HepG2 (cell line): ENCODE measurements around the gene LDB3. TPM values are rescaled to one million over a fixed set of nuclear protein-coding genes. Genes with fewer than 3 reads are reported as not detected.

Source experiments
- ATAC-seq: fragments of 200-7000 bp; cut with Tn5 transposase; 3 replicates; pipeline ENCODE4 v1.9.1; 2020; ENCODE audit warnings: mild to moderate bottlenecking, moderate library complexity
- BruUV-seq: library from RNA; stranded (reverse); fragments of 400-500 nt; replicated peaks from 2 replicates; lab custom pipeline; 2021; lab: Mats Ljungman, UMichigan
- CTCF ChIA-PET: fragments of 300-600 bp; formaldehyde crosslinking; extraction: SDS; loops from one replicate; lab custom pipeline; 2021; ENCODE audit warnings: low total read pairs, inconsistent platforms, low intra/inter-chr PET ratio; lab: Yijun Ruan, JAX
- POLR2A ChIA-PET: fragments of 350-600 bp; sonication (Branson Sonifier 250); formaldehyde crosslinking; loops from one replicate; lab custom pipeline; 2020; ENCODE audit warnings: antibody characterized with exemption, inconsistent platforms; lab: Yijun Ruan, JAX
- DNase-seq: peaks from one replicate; pipeline ENCODE4 v3.0.0-alpha.2; 2015; ENCODE audit warnings: low spot score
- FAIRE-seq: peaks from 3 replicates; lab custom pipeline; 2011; peaks lifted over from hg19 to GRCh38; lab: Jason Lieb, UNC
- H2AFZ ChIP-seq: one replicate; pipeline ENCODE4 v1.6.1; 2011; ENCODE audit warnings: low read length, inconsistent platforms
- H3K27ac ChIP-seq: fragments of 300-600 bp; 3 replicates; pipeline ENCODE4 v1.8.0; 2011; ENCODE audit warnings: mixed run types, mild to moderate bottlenecking, mixed read lengths, low read length, inconsistent platforms; ENCODE audit not compliant: insufficient read depth; ENCODE audit errors: extremely low read length
- H3K27me3 ChIP-seq, 2 experiments: fragments of 200-600 bp in 1 of 2; 2 replicates in 1 of 2; 3 replicates in 1 of 2; pipeline versions ENCODE4 v1.6.0 to v1.8.0; 2011; ENCODE audit warnings: low read length in 2 of 2, mild to moderate bottlenecking in 2 of 2, moderate library complexity in 2 of 2, inconsistent platforms in 1 of 2; ENCODE audit not compliant: insufficient read depth in 2 of 2, control insufficient read depth in 1 of 2
- H3K36me3 ChIP-seq, 2 experiments: fragments of 200-600 bp in 1 of 2; replicated peaks in 1 of 2; 2 replicates in 1 of 2; 3 replicates in 1 of 2; pipeline versions ENCODE4 v1.5.1 to v1.8.0; 2011; ENCODE audit warnings: low read length in 2 of 2, inconsistent platforms in 1 of 2; ENCODE audit not compliant: insufficient read depth in 2 of 2, control insufficient read depth in 1 of 2
- H3K4me1 ChIP-seq: 2 replicates; pipeline ENCODE4 v1.5.1; 2012; ENCODE audit warnings: low read length, inconsistent platforms; ENCODE audit not compliant: insufficient read depth
- H3K4me2 ChIP-seq: 2 replicates; pipeline ENCODE4 v1.6.0; 2011; ENCODE audit warnings: low read depth, low read length, inconsistent platforms
- H3K4me3 ChIP-seq, 3 experiments: fragments of 200-600 bp in 1 of 3; sonication (generic), shearing (Covaris generic) in 1 of 3; replicated peaks in 1 of 3; 2 replicates each; pipeline ENCODE4 v1.5.1; 2011 to 2016; ENCODE audit warnings: low read length in 3 of 3, inconsistent platforms in 2 of 3, low read depth in 2 of 3, mild to moderate bottlenecking in 2 of 3, control low read depth in 1 of 3, mixed read lengths in 1 of 3; ENCODE audit not compliant: insufficient read depth in 1 of 3
- H3K79me2 ChIP-seq: one replicate; pipeline ENCODE4 v1.6.1; 2011; ENCODE audit warnings: low read length, inconsistent platforms; ENCODE audit not compliant: insufficient read depth
- H3K9ac ChIP-seq: 2 replicates; pipeline ENCODE4 v1.6.0; 2011; ENCODE audit warnings: mild to moderate bottlenecking, low read depth, low read length, inconsistent platforms; ENCODE audit not compliant: insufficient read depth
- H3K9me3 ChIP-seq: 2 replicates; pipeline ENCODE4 v1.5.1; 2012; ENCODE audit warnings: mild to moderate bottlenecking, low read length
- H4K20me1 ChIP-seq: 2 replicates; pipeline ENCODE4 v1.6.0; 2011; ENCODE audit warnings: inconsistent platforms, mild to moderate bottlenecking, low read length, moderate library complexity; ENCODE audit not compliant: insufficient read depth
- AHR ChIP-seq: IDR thresholded peaks from 2 replicates; pipeline ENCODE4 v1.6.1; 2018; ENCODE audit warnings: missing genetic modification reagents, missing compliant biosample characterization
- BRD4 ChIP-seq: sonication (generic); formaldehyde crosslinking; IDR thresholded peaks from 2 replicates; pipeline ENCODE4 v1.4.0; 2020; ENCODE audit warnings: missing genetic modification reagents
- HDAC1 ChIP-seq: sonication (generic); formaldehyde crosslinking; IDR thresholded peaks from 2 replicates; pipeline ENCODE4 v1.5.1; 2020; ENCODE audit warnings: mild to moderate bottlenecking, missing genetic modification reagents
- HOXA3 ChIP-seq: sonication (generic); formaldehyde crosslinking; IDR thresholded peaks from 2 replicates; pipeline ENCODE4 v1.5.0; 2020; ENCODE audit warnings: missing genetic modification reagents
- KDM3A ChIP-seq: IDR thresholded peaks from 2 replicates; pipeline ENCODE4 v1.6.1; 2018; ENCODE audit warnings: low read depth, missing compliant biosample characterization
- POLR2G ChIP-seq: fragments of 200-400 bp; formaldehyde crosslinking; IDR thresholded peaks from 2 replicates; pipeline ENCODE4 v1.6.1; 2018; ENCODE audit warnings: mild to moderate bottlenecking, low read depth, low read length, moderate library complexity
- TCF12 ChIP-seq, 2 experiments: fragments of 450-650 bp in 1 of 2; sonication (generic) in 1 of 2; formaldehyde crosslinking in 1 of 2; IDR thresholded peaks; 2 replicates each; pipeline versions ENCODE4 v1.6.1 to v1.8.0; 2017 to 2022; ENCODE audit warnings: antibody characterized with exemption in 1 of 2, mild to moderate bottlenecking in 1 of 2, missing genetic modification reagents in 1 of 2, moderate library complexity in 1 of 2
- ZBTB38 ChIP-seq: sonication (generic); formaldehyde crosslinking; IDR thresholded peaks from 2 replicates; pipeline ENCODE4 v1.5.1; 2020; ENCODE audit warnings: mild to moderate bottlenecking, missing genetic modification reagents
- ZNF121 ChIP-seq: sonication (generic); formaldehyde crosslinking; IDR thresholded peaks from 2 replicates; pipeline ENCODE4 v1.5.0; 2020; ENCODE audit warnings: mild to moderate bottlenecking, missing genetic modification reagents
- ZNF234 ChIP-seq: sonication (generic); formaldehyde crosslinking; conservative IDR thresholded peaks from 2 replicates; pipeline ENCODE4 v1.5.1; 2020; ENCODE audit warnings: mild to moderate bottlenecking, missing genetic modification reagents
- WGBS: methylation state at CpG from one replicate; pipeline ENCODE4 v1.1.6; 2017; ENCODE audit warnings: low lambda C conversion rate; 5-methylcytosine and 5-hydroxymethylcytosine counted together
- in situ Hi-C: cut with HindIII; loops from 2 replicates; pipeline ENCODE4 v1.10.0; 2017; ENCODE audit warnings: low pct_unique_long_range_greater_than_20kb; ENCODE audit not compliant: extremely low pct_ligation_motif_present
- intact Hi-C: fragments of 100-400 bp; cut with micrococcal nuclease; formaldehyde crosslinking; loops from one replicate; pipeline ENCODE4 v1.10.0; 2022; ENCODE audit not compliant: unreplicated experiment
- polyA plus RNA-seq, 8 experiments: library from polyadenylated mRNA; depleted of rRNA in 3 of 8; stranded (reverse) in 7 of 8; unstranded in 1 of 8; fragments of >200 nt; fragmentation: Illumina TruSeq in 4 of 8; extraction: Trizol in 4 of 8; gene quantifications; 2 replicates each; pipeline versions ENCODE4 v1.2.1 to v1.2.3, GENCODE V29; 2011 to 2016; ENCODE audit warnings: low read depth in 4 of 8, missing spikeins in 1 of 8, mixed read lengths in 1 of 8; ENCODE audit not compliant: insufficient read depth in 1 of 8
- total RNA-seq, 5 experiments: library from RNA; depleted of rRNA; stranded (reverse); fragments of >200 nt; fragmentation: Illumina TruSeq; extraction: Trizol; gene quantifications; 2 replicates each; pipeline ENCODE4 v1.2.3, GENCODE V29; 2016; ENCODE audit warnings: low read depth in 1 of 5
- TF ChIP-seq, protein P1 (sequence below): sonication (generic); formaldehyde crosslinking; IDR thresholded peaks from 2 replicates; pipeline ENCODE4 v1.4.0; 2020; ENCODE audit warnings: missing genetic modification reagents
- TF ChIP-seq, protein P2 (sequence below): sonication (generic); formaldehyde crosslinking; IDR thresholded peaks from 2 replicates; pipeline ENCODE4 v1.8.1; 2022; ENCODE audit warnings: low read depth, mild to moderate bottlenecking, missing genetic modification reagents
- TF ChIP-seq, protein P3 (sequence below): sonication (generic); formaldehyde crosslinking; IDR thresholded peaks from 2 replicates; pipeline ENCODE4 v1.4.0; 2020; ENCODE audit warnings: mild to moderate bottlenecking, missing genetic modification reagents, borderline replicate concordance
- TF ChIP-seq, protein P4 (sequence below): sonication (generic); formaldehyde crosslinking; IDR thresholded peaks from 2 replicates; pipeline ENCODE4 v1.4.0; 2020; ENCODE audit warnings: missing genetic modification reagents, mild to moderate bottlenecking, borderline replicate concordance
- TF ChIP-seq, protein P5 (sequence below): IDR thresholded peaks from 2 replicates; pipeline ENCODE4 v1.6.1; 2012; ENCODE audit warnings: inconsistent platforms

The LDB3 gene
- total and polyA plus RNA-seq, 2 of the 13 experiments (the other 11 are each of a cell fraction or from before 2014, with no cell fraction given), result not detected

DNA sequence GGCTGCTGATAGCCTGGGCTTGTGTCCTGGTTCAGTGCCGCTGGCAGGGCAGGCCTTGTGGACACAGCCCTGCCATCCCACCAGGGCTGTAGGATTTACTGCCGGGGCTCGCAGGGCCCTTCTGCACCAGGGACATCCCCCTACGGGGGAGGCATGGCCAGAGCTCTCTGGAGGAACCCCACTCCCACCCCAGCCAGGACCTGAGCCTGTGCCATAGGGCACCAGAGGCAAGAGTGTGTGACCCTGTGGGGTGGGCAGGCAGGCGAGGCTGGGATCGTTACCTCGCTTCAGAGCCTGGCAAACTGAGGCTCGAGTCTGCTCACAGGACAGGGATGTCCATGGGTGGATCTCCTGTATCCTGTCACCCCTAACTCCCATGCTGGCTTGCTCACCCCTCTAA, 2.6 kb downstream of the LDB3 start:
- no peak for FAIRE-seq
- TF ChIP-seq POLR2G, result no peak
- no peak for TF ChIP-seq ZBTB38 (CRISPR knock-in tag)
- TF ChIP-seq, protein P1, sequence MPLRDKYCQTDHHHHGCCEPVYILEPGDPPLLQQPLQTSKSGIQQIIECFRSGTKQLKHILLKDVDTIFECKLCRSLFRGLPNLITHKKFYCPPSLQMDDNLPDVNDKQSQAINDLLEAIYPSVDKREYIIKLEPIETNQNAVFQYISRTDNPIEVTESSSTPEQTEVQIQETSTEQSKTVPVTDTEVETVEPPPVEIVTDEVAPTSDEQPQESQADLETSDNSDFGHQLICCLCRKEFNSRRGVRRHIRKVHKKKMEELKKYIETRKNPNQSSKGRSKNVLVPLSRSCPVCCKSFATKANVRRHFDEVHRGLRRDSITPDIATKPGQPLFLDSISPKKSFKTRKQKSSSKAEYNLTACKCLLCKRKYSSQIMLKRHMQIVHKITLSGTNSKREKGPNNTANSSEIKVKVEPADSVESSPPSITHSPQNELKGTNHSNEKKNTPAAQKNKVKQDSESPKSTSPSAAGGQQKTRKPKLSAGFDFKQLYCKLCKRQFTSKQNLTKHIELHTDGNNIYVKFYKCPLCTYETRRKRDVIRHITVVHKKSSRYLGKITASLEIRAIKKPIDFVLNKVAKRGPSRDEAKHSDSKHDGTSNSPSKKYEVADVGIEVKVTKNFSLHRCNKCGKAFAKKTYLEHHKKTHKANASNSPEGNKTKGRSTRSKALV (CRISPR knock-in tag), result no peak
- no peak for TF ChIP-seq BRD4 (CRISPR knock-in tag)
- no peak for TF ChIP-seq AHR
- TF ChIP-seq HDAC1, result no peak
- TF ChIP-seq, protein P2, sequence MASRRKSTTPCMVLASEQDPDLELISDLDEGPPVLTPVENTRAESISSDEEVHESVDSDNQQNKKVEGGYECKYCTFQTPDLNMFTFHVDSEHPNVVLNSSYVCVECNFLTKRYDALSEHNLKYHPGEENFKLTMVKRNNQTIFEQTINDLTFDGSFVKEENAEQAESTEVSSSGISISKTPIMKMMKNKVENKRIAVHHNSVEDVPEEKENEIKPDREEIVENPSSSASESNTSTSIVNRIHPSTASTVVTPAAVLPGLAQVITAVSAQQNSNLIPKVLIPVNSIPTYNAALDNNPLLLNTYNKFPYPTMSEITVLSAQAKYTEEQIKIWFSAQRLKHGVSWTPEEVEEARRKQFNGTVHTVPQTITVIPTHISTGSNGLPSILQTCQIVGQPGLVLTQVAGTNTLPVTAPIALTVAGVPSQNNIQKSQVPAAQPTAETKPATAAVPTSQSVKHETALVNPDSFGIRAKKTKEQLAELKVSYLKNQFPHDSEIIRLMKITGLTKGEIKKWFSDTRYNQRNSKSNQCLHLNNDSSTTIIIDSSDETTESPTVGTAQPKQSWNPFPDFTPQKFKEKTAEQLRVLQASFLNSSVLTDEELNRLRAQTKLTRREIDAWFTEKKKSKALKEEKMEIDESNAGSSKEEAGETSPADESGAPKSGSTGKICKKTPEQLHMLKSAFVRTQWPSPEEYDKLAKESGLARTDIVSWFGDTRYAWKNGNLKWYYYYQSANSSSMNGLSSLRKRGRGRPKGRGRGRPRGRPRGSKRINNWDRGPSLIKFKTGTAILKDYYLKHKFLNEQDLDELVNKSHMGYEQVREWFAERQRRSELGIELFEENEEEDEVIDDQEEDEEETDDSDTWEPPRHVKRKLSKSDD, result no peak
- TF ChIP-seq, protein P3, sequence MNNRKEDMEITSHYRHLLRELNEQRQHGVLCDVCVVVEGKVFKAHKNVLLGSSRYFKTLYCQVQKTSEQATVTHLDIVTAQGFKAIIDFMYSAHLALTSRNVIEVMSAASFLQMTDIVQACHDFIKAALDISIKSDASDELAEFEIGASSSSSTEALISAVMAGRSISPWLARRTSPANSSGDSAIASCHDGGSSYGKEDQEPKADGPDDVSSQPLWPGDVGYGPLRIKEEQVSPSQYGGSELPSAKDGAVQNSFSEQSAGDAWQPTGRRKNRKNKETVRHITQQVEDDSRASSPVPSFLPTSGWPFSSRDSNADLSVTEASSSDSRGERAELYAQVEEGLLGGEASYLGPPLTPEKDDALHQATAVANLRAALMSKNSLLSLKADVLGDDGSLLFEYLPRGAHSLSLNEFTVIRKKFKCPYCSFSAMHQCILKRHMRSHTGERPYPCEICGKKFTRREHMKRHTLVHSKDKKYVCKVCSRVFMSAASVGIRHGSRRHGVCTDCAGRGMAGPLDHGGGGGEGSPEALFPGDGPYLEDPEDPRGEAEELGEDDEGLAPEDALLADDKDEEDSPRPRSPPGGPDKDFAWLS (CRISPR knock-in tag), result no peak
- no peak for TF ChIP-seq ZNF234 (CRISPR knock-in tag)
- no peak for TF ChIP-seq TCF12 (IDR thresholded peaks at IDR 0.05)
- no peak for TF ChIP-seq TCF12 (CRISPR knock-in tag; IDR thresholded peaks at IDR 0.05)
- TF ChIP-seq KDM3A (CRISPR knock-in tag), result no peak
- TF ChIP-seq ZNF121 (CRISPR knock-in tag), result no peak
- TF ChIP-seq, protein P4, sequence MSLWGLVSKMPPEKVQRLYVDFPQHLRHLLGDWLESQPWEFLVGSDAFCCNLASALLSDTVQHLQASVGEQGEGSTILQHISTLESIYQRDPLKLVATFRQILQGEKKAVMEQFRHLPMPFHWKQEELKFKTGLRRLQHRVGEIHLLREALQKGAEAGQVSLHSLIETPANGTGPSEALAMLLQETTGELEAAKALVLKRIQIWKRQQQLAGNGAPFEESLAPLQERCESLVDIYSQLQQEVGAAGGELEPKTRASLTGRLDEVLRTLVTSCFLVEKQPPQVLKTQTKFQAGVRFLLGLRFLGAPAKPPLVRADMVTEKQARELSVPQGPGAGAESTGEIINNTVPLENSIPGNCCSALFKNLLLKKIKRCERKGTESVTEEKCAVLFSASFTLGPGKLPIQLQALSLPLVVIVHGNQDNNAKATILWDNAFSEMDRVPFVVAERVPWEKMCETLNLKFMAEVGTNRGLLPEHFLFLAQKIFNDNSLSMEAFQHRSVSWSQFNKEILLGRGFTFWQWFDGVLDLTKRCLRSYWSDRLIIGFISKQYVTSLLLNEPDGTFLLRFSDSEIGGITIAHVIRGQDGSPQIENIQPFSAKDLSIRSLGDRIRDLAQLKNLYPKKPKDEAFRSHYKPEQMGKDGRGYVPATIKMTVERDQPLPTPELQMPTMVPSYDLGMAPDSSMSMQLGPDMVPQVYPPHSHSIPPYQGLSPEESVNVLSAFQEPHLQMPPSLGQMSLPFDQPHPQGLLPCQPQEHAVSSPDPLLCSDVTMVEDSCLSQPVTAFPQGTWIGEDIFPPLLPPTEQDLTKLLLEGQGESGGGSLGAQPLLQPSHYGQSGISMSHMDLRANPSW, result no peak
- no peak for TF ChIP-seq HOXA3 (CRISPR knock-in tag)
- TF ChIP-seq, protein P5, sequence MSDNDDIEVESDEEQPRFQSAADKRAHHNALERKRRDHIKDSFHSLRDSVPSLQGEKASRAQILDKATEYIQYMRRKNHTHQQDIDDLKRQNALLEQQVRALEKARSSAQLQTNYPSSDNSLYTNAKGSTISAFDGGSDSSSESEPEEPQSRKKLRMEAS, result no peak

More for the DNA sequence above, 2.6 kb downstream of the LDB3 start:
- no peak for ATAC-seq
- ChIA-PET POLR2A (no interaction called here), CTCF (no interaction called here)
- Histone ChIP-seq H3K27me3 (peaks cover 9 to 71% of the 10 kb centered on the region in 2 experiments; a peak in 4 of 5 replicates), H3K36me3 (no peaks in the 10 kb centered on the region), H3K9ac (no peak overlapping the region), H3K4me1 (no peaks in the 10 kb centered on the region), H2AFZ (no peak overlapping the region), H3K4me2 (no peak overlapping the region), H3K4me3 (no peak overlapping the region), H3K79me2 (no peaks in the 10 kb centered on the region), H3K9me3 (no peaks in the 10 kb centered on the region), H4K20me1 (no peaks in the 10 kb centered on the region; the same call in 1 of the 2 replicates), H3K27ac (no peak overlapping the region)
- intact Hi-C loops (no loop called here), in situ Hi-C loops (no loop called here)
- 20% methylated on average over 1 of the region's 8 CpGs for WGBS
- BruUV-seq, result no TSS peak
- no peak for DNase-seq
